ENCODE data around the gene SECTM1.

DNA sequence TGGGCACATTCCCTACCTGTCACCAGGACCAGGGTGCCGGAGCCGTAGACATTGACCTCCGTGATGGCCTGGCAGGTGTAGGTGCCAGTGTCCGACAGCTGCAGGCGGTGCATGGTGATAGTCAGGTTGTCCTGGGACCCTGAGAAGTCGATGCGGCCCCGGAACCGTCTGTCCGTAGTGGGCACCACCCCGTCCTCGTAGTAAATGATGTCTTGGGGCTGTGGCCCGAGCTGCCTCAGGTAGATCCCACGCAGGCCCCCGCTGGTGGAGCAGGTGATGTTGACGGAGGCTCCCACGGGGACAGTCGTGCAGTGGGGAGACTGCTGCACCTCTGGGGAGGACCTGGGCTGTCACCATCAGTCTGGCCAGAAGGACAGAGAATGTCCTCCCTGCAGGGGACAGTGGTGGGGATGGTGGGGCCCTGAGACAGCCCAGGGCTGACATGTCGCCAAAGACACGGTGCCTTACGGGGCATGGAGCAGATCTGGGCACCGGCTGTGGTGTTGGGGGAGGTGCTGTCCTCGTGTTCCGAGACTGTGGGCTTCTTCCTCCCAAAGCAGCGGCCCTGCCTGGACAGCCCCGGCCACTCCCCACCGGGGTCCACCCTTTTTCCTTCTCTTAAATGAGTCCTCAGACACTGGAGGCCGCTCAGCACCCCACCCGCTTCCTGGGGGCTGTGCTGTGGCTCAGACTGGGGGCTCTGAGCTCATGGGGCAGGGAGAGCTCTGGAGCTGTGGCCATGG, 16.7 kb downstream of the SECTM1 start:
- TF ChIP-seq, protein P1, sequence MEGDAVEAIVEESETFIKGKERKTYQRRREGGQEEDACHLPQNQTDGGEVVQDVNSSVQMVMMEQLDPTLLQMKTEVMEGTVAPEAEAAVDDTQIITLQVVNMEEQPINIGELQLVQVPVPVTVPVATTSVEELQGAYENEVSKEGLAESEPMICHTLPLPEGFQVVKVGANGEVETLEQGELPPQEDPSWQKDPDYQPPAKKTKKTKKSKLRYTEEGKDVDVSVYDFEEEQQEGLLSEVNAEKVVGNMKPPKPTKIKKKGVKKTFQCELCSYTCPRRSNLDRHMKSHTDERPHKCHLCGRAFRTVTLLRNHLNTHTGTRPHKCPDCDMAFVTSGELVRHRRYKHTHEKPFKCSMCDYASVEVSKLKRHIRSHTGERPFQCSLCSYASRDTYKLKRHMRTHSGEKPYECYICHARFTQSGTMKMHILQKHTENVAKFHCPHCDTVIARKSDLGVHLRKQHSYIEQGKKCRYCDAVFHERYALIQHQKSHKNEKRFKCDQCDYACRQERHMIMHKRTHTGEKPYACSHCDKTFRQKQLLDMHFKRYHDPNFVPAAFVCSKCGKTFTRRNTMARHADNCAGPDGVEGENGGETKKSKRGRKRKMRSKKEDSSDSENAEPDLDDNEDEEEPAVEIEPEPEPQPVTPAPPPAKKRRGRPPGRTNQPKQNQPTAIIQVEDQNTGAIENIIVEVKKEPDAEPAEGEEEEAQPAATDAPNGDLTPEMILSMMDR (IDR thresholded peaks at IDR 0.05; ENCODE audit: low read depth, low read length, poor library complexity, severe bottlenecking), result no peak
- no peak for TF ChIP-seq EZH2phosphoT487 (IDR thresholded peaks at IDR 0.05; ENCODE audit: borderline replicate concordance, low read length)

Data from DOHH2 (cell line).